Suppressor macrophage treated with lipopolysaccharide for 1 hour (primary cell): ENCODE results near the gene MRPL17.

Source experiments
- DNase-seq, 3 donors: peaks; one replicate each; pipeline ENCODE4 v3.0.0-alpha.2; 2020 to 2022

MRPL17 gene

DNA sequence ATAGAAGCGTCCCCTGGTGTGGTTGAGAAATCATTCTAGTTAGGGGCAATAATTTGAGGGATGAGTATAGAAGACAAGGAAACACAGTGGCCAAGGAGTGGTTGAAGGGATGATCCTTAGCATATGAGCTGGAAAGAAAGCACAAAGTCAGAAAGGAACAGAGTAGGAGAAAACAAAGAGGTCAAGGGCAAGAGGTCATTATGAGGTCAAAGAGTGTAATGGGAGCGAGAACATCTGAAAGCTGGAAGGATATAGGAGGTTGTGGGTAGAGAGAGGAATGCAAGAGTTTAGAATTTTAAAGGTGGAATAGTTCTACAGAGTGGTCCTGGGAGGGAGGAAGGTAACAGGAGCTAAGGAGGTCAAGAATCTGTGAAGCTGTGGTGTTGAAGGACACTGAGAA is 29.5 kb downstream of the MRPL17 start:
- DNase-seq: no peak

DNA sequence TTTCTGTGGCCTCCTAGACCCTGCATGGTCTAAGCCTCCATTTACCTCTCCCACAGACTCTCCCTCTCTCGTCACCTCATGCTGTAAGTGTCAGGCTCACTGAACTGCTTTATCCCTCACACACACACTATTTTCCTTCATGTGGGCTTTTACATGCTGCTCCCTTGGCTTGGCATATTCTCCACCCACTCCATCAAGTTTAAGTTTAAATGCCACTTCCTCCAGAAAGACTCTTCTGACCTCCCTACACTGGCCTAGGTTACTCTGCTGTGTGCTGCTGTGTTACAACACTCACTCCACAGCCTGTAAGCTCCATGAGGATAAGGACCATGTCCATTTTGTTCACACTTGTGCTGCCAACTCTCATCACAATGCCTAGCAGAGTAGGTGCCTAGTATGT is 30.0 kb downstream of the MRPL17 start:
- peak; percentile 21 to 42 (median 42) for DNase-seq

DNA sequence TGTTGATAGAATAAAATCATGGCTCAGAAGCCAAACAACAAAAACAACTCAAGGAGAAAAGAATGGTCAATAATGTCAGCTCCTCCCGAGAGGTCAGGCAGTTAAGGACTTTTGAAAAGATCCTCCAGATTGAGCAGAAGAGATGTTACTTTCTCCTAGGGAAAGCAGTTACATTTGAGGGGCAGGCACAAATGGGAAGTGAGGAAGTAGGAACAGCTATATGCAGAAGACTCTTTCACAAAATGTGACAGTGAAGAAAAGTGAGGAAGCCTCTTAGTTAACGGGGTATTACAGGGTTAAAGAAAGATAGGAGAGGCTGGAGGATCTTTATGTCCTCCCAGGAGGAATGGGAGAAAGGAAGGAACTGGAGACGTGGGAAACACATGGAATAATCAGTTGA is 31.0 kb downstream of the MRPL17 start:
- DNase-seq: peak in 2 of 3 donors; percentile 9 to 23

DNA sequence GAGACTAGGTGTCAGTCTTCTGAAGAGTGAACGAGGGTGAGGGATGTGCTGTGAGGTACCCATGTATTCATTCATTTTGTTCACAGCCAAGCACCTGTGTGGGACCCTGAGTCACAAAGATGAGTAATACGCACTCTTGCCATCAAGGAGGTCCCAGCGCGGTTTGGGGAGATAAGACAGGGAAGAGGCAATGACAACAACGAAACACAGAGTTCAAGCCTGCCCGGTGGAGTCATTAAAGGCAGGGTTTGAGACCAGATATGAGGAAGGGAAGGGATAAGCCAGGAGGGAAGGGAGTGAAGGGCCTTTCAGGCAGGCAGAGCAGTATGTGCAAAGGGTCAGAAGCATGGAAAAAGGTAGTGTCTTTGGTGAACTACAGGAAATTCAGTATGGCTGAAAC is 32.2 kb downstream of the MRPL17 start:
- DNase-seq: no peak

DNA sequence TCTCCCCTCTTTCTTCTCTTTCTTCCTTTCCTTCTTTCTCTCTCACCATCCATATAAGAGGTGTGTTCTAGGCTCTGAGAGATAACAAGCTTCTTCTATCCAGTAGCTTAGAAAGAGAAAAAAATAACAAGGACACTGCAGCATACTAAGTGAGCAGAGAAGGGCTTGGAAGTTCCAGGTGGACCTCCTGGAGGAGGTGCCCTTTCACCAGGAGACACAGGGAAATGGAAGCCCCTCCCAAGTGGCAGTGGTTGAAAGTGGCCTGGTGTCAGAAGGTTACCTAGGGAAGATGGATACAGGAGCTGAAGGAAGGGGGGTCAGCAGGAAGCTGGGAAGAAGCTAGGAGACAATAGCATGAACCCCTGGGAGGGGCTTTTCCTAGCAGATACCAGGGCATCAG is 33.0 kb downstream of the MRPL17 start:
- DNase-seq: no peak

DNA sequence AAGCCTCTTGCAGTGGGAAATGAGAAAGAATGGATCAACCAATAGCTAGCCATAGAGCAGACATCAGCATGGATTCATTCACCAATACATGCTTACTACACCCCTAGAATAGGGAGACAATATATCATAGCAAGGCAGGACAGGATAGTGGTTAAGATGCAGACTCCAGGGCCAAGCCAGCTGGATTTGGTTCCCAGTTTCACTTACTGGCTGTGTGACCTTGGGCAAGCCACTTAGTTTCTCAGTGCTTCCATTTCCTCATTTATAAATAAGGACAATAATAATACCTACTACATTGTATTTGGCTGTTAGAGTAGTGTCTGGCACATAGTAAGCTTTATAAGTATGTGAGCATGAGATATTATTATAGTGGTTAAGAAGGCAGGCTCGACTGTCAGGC is 34.6 kb downstream of the MRPL17 start:
- peak; percentile 50 to 59 (median 53) for DNase-seq

DNA sequence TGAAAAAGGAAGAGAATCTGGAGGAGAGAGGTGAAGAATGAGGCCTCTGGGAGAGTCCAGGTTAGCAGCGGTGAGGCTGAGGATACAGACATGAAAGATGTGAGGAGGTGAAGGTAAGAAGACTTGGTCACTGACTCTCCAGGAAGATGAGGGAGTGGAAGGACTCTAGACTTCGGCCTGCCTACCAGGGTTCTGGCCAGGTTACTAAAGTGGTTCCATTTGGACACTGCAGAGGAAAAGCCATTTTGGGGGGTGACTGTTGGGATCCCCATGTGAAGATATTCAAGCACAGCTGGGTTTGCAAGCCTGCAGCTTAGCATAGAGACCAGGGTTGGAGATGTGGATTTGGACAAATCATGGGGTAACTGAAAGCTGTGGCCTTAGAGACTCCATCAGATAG is 35.3 kb downstream of the MRPL17 start:
- no peak for DNase-seq

DNA sequence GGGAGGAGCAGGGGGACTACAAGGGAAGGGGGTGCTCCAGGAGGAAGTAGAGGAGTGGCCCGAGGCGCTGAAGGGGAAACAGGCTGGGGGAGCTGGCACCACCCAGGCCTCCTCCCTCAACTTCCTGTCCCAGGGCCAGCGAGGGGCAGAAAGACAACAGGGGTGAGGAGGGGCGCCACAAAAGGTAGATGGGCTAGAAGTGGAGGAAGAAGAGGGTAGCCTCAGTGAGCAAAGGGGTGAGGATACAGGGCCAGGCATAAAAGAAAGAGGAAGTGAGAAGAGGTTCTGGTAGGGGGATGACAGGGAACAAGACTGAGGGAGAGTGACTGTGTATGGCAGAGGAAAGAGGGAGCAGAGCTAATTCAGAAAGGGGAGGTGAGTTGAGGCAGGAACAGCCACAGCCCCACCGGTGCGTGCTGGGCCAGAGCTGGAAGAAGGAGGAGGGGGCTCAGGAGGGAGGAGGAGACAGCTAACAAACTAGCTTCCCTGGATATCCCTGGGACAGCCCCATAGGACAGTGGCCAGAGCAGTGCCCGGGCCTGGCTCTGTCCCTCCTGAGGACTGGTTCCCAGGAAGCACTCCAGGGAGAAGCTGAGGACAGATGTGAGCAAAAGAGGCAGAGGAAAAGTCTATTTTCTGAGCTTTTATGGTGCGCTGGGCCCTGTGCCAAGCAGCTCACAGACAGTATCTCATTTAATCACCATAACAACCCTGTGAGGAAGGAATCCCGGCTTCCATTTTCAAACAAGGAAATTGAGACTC is 36.0 kb downstream of the MRPL17 start:
- DNase-seq: peak; percentile 48 to 62 (median 56)

DNA sequence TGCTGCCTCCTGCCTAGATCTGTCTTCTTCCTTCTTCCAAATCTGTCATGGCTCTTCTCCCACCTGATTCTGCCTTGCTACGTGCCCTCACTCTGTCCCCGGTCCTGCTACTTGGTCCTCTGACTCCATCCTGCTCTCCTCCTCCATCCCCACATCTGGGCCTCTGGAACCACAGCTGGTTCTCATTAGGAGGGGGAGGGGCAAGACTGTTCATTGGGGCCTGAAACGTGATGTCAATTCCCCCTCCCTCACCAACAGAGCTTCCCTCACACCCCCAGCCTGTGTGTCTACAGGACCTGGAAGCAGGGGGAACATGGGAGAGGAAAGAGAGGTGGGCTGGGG is 36.6 kb downstream of the MRPL17 start:
- DNase-seq: no peak

DNA sequence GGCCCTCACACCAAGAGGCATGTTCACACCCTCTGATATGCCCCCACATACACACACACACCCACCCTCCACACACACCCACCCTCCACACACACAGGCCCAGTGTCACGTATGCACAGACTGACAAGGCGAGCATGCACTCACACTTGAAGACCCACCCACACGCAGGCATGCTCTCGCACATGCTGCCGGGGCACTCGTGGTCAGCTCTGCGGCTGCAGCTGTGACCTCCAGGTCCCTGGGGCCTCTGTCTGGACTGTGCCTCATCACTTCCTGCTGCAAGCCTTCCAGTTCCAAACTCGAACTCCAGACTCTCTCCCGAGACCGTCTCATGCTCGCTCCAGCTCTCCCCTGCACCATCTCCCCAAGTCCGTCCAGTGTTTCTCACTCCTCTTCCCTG is 37.1 kb downstream of the MRPL17 start:
- DNase-seq: peak; percentile 32 to 41 (median 37)

DNA sequence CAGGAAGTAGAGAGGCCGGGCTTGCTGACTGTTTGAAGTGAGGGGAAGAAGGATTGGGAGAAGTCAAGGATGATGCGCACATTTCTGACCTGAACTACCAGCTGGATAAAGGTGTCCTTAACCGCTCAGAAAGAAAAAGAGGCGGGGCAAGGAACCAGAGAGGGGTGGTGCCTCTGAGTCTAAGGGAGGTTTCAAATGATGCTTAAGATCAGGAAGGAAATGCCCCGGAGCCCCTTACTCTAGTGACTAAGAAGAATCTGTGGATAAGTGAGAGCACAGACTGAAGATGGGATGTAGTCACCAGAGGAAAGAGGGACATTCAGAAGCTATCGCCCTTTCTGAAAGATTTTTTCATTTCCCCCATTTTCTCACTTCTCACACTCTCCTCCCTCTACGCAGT is 40.2 kb downstream of the MRPL17 start:
- DNase-seq: no peak

DNA sequence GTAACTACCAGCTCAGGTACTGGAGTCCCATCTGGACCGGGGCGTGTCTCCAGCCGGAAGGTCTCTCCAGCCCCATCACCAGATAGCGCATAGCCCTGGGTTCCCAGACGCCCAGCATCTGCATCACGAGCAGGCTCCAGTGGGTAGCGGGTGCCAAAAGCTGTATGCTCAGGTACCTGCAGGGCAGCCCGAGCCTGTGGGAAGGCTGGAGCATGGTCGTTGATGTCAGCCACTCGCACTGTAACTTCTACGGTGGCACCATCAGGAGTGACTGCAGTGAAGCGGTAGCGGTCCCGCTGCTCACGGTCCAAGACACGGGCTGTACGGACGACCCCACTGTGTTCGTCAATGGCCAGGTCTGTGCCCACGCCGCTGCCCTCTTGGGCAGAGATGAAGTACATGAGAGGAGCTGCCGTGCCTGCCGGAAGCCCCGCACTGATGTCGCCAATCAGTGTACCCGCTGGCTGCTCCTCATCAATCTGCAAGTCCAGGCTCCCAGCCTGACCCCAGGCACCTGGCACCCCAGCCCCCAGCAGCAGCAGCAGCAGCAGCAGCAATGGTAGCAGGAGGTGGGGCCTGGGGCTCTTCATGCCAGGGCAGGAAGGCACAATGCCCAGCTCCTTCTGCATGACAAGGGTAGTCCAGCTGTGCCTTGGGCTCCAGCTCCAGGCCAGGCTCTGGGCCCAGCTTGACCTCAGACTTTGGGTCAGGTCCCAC is 42.0 kb downstream of the MRPL17 start:
- DNase-seq: no peak

DNA sequence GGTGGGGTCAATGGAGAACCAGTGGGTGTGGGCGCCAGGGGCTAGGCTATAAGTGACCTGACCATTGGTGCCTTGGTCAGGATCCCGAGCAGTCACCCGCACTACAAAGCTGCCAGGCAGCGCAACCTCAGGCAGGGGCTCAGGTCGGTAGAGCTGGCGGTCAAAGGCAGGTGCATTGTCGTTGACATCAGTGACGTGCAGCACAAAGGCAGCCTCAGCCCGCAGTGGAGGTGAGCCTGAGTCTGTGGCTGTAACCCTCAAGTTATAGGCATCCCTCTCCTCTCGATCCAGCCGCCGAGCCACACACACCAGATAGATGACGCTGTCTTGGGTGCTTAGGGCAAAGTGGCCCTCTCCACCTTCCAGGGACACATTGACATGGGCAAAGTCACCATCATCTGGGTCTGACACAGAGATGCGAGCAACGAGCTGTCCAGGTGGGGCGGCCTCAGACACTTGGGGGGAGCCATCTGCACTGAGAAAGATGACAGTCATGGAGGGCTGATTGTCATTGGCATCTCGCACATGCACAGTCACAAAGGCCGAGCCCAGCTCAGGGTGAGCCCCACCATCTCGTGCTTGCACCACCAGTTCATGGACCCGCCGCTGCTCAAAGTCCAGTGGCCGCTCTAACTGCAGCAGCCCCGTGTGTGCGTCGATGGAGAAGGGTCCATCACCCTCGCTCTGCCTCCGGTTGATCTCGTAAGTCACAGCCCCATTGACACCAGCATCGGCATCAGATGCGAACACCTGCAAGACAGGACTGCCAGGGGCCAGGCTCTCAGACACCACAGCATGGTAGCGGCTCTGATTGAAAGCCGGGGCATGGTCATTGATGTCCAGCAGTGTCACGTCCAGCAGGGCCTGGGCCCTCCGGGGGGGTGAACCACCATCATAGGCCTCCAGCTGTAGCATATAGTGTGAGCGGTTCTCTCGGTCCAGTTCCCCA is 42.8 kb downstream of the MRPL17 start:
- DNase-seq: no peak

DNA sequence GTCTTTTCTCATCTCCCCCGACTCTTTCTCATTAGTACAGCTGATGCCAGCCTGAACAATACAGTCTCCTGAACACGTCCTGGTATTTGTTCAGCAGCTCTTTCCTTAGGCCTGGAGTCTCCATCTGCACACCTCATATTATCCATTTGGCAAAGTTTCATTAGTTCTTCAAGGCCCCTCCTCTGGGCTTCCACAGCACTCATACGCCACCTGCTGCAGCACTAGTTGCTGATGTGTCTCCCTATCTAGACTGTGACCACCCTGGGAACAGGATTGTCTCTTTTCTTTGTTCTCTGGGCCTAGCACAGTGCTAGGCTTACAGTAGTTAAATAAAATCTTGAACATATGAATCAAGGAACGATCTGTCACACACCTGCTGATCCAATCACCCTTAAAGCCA is 44.7 kb downstream of the MRPL17 start:
- DNase-seq: no peak

DNA sequence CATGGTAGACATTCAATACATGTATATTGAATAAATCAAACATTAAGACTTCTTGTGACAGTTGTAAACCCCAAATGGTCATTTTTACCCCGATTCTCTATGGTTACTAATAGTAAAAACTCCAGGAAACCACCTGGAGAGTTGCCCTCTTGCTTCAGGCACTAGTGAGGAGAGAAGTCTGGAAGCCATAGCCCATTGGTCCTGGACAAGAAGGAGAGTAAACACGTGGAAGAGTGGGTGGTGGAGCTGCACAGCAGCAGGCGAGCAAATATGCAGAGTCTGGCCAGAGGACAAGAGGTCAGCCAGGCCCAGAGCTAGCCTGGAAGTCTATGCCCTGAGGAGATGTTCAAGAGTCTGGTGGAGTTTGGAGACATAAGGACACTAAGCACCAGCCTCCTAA is 45.3 kb downstream of the MRPL17 start:
- no peak for DNase-seq

DNA sequence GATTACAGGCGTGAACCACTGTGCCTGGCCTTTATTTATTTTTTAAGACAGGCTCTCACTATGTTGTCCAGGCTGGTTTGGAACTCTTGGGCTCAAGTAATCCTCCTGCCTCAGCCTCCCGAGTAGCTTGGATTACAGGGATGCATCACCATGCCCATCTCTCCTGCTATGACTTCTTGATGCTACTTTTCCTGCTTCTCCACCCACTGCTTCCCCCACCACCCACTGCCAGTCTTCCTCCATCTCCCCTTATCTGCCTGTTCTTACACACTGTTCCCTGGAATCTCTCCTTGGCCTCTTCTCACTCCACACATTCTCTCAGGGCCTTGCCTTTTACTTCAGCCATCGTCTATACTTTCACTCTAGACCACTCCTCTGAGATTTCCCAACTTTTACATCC is 46.7 kb downstream of the MRPL17 start:
- DNase-seq: no peak

DNA sequence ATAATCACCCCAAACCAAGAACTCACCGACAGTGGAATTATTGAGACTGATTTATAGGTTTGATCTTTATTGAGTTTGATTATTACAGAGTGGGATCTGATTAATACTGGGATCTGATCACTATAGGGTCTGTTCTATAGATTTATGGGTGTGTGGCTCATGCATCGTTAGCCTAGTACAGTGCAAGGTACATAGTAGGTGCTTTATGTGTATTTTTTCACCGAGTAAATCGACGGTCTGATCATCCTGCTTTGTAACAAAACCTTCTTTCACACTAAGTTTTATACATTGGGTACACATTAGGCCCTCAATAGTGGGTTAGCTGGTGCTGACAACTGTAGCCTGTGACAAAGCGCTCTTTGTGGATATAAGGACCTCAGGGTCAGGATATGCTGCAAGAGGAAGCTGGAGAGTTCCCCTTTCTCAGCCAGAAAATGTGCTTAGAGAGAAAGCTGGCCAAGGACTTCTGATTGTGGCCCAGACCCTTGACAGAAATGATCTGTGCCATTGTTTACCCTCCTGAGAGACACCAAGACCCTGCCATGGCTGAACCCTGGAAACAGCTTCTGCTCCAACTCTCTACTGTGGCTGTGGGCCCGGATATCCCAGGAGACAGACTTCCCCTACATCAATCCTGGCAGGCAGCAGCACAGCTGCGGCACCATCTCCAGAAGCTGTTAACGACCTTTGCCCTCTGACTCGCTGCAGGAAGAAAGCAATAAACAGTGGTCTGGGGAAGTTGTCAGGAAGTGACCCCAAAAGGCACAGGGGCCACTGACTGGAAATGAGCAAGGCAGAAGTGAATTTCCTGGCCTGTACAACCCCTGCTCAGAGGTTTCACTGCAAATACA is 47.8 kb downstream of the MRPL17 start:
- peak; percentile 70 to 76 (median 76) for DNase-seq

DNA sequence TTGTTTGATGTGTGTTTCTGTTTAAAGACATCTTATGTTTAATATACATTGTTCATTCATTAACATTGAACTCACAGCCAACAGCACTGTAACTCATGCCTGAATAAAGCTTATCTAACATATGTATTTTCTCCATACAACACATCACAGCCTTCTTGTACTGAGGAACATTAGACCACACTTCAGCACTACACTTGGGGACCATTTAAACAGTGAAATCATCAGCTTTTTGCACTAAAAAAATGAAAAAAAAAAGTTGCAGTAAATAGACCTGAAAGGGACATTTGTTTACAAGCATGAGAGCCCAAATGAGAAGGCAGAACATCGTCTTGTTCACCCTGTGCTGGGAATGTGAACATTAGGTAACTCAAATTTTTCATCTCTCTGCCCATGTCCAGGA is 48.6 kb downstream of the MRPL17 start:
- no peak for DNase-seq

DNA sequence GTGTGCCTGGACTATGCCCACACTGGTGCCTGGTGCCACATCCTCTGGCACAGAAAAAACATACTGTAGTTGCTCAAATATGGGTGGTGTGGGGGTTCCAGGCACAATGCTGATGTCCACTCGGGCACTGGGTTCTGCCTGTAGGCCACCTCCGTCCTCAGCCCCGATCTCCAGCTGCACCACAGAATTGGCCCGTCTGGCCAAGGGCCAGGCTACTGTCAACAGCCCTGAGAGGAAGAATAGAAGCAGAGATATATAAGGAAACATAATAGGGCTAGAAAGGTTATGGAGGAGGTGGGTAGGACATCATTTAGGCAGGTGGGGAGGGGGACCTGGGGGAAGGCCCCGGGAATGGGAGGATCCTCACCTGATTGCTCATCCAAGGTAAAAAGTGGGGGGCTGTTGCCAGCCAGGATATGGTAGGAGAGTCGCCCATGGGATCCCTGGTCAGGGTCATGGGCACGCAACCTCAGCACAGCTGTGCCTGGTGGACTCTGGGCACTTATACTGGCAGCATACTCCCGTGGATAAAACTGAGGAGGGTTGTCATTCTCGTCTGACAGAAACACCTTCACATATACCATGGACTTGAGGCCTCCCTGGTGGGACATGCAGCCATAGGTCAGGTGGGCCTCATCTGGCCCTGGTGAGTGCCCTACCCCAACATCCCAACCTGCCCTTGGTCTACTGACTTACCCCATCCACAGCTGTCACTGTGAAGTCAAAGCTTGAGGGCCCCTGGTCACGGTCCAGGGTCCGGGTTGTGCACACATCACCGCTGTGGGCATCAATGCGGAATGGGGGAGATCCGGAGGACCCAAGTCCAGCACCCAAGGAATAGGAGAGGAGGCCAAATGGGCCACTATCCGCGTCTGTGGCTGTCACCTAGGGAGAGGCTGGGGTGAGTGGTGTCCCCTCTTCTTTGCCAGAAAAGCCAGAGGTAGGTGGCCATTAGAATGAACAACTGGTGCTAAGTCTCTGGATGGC is 49.4 kb downstream of the MRPL17 start:
- DNase-seq: no peak

DNA sequence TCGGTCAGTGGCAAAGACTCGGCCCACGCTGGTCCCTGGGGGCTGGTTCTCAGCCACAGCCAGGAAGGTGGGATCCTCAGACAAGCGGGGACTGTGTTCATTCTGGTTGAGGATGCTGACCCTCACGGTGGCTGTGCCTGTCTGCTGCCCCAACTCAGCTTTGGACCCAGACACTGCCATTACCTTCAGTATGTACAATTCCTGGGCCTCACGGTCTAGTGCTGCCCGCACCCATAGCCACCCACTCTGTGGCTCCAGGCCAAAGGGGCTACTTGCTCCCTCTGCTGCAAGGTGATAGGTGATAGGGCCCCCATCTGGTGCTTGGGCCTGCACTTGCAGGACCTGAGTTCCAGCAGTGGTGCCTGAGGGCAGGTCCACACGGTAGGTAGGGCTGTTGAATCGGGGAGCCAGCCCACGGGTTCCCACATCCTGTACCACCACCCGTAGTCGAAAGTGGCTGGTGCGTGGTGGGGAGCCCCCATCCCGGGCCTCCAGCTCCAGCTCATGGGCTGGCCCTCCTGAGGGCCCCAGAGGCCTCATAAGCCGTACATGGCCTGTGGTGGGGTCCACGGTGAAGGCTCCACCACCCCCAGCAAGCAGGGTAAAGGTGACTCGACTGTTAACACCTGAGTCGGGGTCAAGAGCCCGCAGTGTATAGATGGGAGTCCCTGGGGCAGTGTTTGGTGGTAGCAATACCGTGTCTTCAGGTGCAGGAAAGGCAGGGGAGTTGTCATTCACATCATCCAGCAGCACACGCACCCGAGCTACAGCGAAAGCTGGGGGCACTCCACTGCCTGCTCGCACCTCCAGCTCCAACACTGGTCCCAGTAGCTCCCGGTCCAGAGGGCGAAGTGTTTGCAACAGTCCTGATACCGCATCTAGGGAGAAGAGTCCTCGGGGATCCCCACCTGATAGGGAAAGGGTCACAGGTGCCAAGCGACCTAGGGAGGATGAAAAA is 50.7 kb downstream of the MRPL17 start:
- DNase-seq: no peak
